Nephron (organoid): ENCODE measurements around the gene CGNL1.
A peak's percentile ranks its signal among the peaks of the same experiment; 100 is the strongest.

ENCODE experiments used
- H3K27ac Mint-ChIP-seq, 3 experiments: 2 replicates each; pipeline ENCODE4 v1.8.0; 2020; ENCODE audit warnings: mixed read lengths in 3 of 3, mild to moderate bottlenecking in 2 of 3, moderate library complexity in 1 of 3
- H3K27me3 Mint-ChIP-seq: 2 replicates; pipeline ENCODE4 v1.8.0; 2021; ENCODE audit warnings: low read depth, mild to moderate bottlenecking, moderate library complexity, mixed read lengths
- H3K36me3 Mint-ChIP-seq: 2 replicates; pipeline ENCODE4 v1.8.0; 2020; ENCODE audit warnings: low read depth, mixed read lengths
- H3K4me1 Mint-ChIP-seq: 2 replicates; pipeline ENCODE4 v1.8.0; 2020; ENCODE audit warnings: mixed read lengths
- H3K4me3 Mint-ChIP-seq, 3 experiments: 2 replicates each; pipeline ENCODE4 v1.8.0; 2020; ENCODE audit warnings: mild to moderate bottlenecking in 3 of 3, mixed read lengths in 3 of 3, moderate library complexity in 2 of 3
- H3K9me3 Mint-ChIP-seq: 2 replicates; pipeline ENCODE4 v1.8.0; 2020; ENCODE audit warnings: mixed read lengths
- TF ChIP-seq, protein P1 (sequence below), 3 experiments: fragments of 200-600 bp; sonication (generic); IDR thresholded peaks; one replicate each; pipeline ENCODE4 v1.5.0; 2021; ENCODE audit warnings: antibody characterized with exemption in 3 of 3; ENCODE audit not compliant: unreplicated experiment in 3 of 3

The CGNL1 gene

DNA sequence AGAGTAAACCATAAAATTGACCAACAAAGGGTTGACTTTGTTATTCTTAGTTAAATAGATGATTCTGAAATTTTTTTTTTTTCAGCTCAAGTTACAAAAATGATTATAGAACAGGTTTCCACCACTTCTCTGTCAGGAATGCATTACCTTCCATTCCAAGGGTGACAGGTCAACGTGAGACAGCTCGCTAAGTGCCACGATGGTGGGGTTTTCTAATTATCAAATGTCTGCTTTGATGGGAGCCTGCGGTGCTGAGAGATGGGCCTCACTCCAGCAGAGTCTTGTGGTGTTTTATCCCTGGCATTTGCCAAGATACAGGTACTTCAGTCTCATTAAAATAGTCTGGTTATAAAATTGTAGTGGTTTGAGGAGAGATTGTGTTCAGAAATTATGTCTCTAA is 80.3 kb downstream of the CGNL1 start:
- peaks cover 6% of the 10 kb centered on the region for H3K4me1 Mint-ChIP-seq
- no peaks in the 10 kb centered on the region for H3K9me3 Mint-ChIP-seq
- no peaks in the 10 kb centered on the region for H3K27me3 Mint-ChIP-seq
- H3K4me3 Mint-ChIP-seq, result no peak overlapping the region
- TF ChIP-seq, protein P1, sequence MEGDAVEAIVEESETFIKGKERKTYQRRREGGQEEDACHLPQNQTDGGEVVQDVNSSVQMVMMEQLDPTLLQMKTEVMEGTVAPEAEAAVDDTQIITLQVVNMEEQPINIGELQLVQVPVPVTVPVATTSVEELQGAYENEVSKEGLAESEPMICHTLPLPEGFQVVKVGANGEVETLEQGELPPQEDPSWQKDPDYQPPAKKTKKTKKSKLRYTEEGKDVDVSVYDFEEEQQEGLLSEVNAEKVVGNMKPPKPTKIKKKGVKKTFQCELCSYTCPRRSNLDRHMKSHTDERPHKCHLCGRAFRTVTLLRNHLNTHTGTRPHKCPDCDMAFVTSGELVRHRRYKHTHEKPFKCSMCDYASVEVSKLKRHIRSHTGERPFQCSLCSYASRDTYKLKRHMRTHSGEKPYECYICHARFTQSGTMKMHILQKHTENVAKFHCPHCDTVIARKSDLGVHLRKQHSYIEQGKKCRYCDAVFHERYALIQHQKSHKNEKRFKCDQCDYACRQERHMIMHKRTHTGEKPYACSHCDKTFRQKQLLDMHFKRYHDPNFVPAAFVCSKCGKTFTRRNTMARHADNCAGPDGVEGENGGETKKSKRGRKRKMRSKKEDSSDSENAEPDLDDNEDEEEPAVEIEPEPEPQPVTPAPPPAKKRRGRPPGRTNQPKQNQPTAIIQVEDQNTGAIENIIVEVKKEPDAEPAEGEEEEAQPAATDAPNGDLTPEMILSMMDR (IDR thresholded peaks at IDR 0.05; ENCODE audit: unreplicated experiment in 3 of 3), result no peak
- H3K27ac Mint-ChIP-seq, result no peak overlapping the region
- H3K36me3 Mint-ChIP-seq, result peaks cover 22% of the 10 kb centered on the region

GRCh38 chr15:57457726-57458125 is 81.4 kb downstream of the CGNL1 start:
- Mint-ChIP-seq H3K4me3 (no peak overlapping the region), H3K9me3 (no peaks in the 10 kb centered on the region), H3K27me3 (no peaks in the 10 kb centered on the region), H3K36me3 (peaks cover 22% of the 10 kb centered on the region), H3K27ac (no peak overlapping the region), H3K4me1 (peaks cover 5% of the 10 kb centered on the region)
- TF ChIP-seq, protein P1 (IDR thresholded peaks at IDR 0.05; ENCODE audit: unreplicated experiment in 3 of 3), result no peak

- Mint-ChIP-seq H3K4me1 (peaks cover 5% of the 10 kb centered on the region), H3K36me3 (peaks cover 22% of the 10 kb centered on the region), H3K4me3 (no peak overlapping the region), H3K9me3 (no peaks in the 10 kb centered on the region), H3K27me3 (no peaks in the 10 kb centered on the region), H3K27ac (no peak overlapping the region)
- TF ChIP-seq, protein P1 (IDR thresholded peaks at IDR 0.05; ENCODE audit: unreplicated experiment in 3 of 3), result no peak
Measured at GRCh38 chr15:57458356-57458781, 82.1 kb downstream of the CGNL1 start.

GRCh38 chr15:57460208-57460816 is 84.0 kb downstream of the CGNL1 start:
- Mint-ChIP-seq H3K27me3 (no peaks in the 10 kb centered on the region), H3K4me1 (peaks cover 5% of the 10 kb centered on the region), H3K27ac (no peak overlapping the region), H3K9me3 (no peaks in the 10 kb centered on the region), H3K36me3 (peaks cover 19% of the 10 kb centered on the region), H3K4me3 (no peak overlapping the region)
- TF ChIP-seq, protein P1 (IDR thresholded peaks at IDR 0.05; ENCODE audit: unreplicated experiment in 3 of 3), result no peak

DNA sequence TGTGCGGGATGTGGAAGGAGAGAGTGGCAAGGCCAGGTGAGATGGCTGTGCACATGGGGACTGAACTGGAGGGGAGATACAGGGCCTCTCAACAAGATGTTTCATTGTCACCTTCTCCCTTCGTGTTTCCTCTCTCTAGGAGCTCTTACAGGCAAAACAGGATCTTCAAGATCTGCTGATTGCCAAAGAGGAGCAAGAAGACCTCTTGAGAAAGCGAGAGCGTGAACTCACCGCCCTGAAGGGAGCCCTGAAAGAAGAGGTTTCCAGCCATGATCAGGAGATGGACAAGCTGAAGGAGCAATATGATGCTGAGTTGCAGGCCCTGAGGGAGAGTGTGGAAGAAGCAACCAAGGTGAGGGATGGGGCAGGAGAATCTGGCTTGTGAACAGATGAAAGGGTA is 85.2 kb downstream of the CGNL1 start:
- Mint-ChIP-seq H3K27ac (no peak overlapping the region), H3K36me3 (peaks cover 20% of the 10 kb centered on the region), H3K4me3 (no peak overlapping the region), H3K4me1 (peaks cover 5% of the 10 kb centered on the region), H3K27me3 (no peaks in the 10 kb centered on the region), H3K9me3 (no peaks in the 10 kb centered on the region)
- TF ChIP-seq, protein P1 (IDR thresholded peaks at IDR 0.05; ENCODE audit: unreplicated experiment in 3 of 3), result no peak

GRCh38 chr15:57462381-57462780 is 86.1 kb downstream of the CGNL1 start:
- H3K27ac Mint-ChIP-seq, result peak overlapping the region in 2 of 3 experiments; percentile 5 to 17
- H3K4me1 Mint-ChIP-seq, result peaks cover 5% of the 10 kb centered on the region
- TF ChIP-seq, protein P1 (IDR thresholded peaks at IDR 0.05; ENCODE audit: unreplicated experiment in 3 of 3), result peak in 2 of 3 experiments; percentile 28 to 30
- H3K36me3 Mint-ChIP-seq, result peaks cover 22% of the 10 kb centered on the region
- no peaks in the 10 kb centered on the region for H3K27me3 Mint-ChIP-seq
- H3K4me3 Mint-ChIP-seq, result no peak overlapping the region
- no peaks in the 10 kb centered on the region for H3K9me3 Mint-ChIP-seq
